HG02840 (cell line): Measurements from ENCODE around the gene OR2L2.
"Not testable (repeated sequence)": the region's sequence is repeated elsewhere in the genome, so short reads cannot be mapped to it uniquely, and the experiment has no call there.

Source experiments
- ATAC-seq: cut with Tn5 transposase; IDR thresholded peaks from one replicate; pipeline ENCODE4 v1.9.1; 2021; ENCODE audit warnings: mild to moderate bottlenecking, moderate library complexity, moderate number of reproducible peaks; ENCODE audit not compliant: unreplicated experiment, low FRiP score

OR2L2 gene, protein sequence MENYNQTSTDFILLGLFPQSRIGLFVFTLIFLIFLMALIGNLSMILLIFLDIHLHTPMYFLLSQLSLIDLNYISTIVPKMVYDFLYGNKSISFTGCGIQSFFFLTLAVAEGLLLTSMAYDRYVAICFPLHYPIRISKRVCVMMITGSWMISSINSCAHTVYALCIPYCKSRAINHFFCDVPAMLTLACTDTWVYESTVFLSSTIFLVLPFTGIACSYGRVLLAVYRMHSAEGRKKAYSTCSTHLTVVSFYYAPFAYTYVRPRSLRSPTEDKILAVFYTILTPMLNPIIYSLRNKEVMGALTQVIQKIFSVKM

DNA sequence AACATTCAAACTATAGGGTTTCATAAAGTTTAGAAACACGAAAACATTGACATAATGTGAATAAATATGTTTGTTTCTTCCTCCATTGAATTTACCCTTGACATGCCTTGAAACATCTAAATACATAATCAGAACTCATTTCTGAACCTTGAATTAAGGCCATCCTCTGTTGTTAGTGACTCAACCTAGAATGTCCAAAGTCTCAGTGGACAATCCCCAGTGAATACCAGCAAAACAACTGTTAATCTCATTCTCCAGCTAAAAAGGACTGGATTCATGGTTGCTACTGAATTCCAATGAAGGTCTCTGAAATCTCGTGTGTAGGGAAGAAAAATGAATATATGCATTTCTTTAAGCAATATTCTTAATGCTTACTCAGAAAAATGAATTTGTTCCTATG lies at the start of gene OR2L2:
Gene OR2L2, plus strand, starts transcription at position 301 of the 400 bp plus-strand sequence. CDS start 8,198 bp downstream, outside the sequence.
- no peak for ATAC-seq

DNA sequence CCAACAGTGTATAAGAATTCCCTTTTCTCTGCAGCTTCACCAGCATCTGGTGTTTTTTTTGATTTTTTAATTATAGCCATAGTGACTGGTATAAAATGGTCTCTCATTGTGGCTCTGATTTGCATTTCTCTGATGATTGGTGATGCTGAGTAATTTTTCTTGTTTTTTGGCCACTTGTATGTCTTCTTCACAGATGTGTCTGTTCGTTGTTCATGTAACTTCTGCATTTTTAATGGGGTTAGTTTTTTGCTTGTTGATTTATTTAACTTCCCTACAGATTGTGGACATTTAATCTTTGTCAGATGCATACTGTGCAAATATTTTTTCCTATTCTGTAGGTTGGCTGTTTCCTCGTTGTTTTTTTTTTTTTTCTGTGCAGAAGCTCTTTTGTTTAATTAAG lies 36.9 kb upstream of the OR2L2 start:
- no peak for ATAC-seq

- no peak for ATAC-seq
These were observed 31.1 kb upstream of the OR2L2 start for GRCh38 chr1:247998811-247999210.

DNA sequence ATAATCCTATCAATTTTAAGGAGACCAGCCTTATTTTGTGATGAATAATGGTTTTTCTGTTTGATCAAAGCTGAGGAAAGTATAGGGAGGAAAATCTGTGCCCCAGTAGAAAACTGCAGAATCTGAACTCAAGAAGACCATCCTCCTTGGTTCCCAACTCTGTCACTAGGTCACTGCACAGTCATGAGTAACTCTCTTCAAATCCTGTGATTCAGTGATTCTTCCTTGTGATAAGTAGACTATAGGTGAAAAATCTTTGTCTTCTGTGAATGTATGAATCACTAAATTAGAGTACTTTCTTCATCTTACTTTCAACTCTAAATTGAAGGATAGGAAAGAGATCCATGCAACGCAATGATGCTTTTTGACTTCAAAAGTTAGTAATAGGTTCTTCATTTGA lies 29.7 kb upstream of the OR2L2 start:
- no peak for ATAC-seq

GRCh38 chr1:248007778-248008177 lies 22.1 kb upstream of the OR2L2 start:
- no peak for ATAC-seq

- ATAC-seq, result no peak
These were observed 20.2 kb upstream of the OR2L2 start for GRCh38 chr1:248009681-248010080.

- ATAC-seq, result no peak
These were observed 16.6 kb upstream of the OR2L2 start, which contains the start of gene OR2L5 for GRCh38 chr1:248013229-248013710. Gene OR2L5, plus strand, starts transcription at chr1:248013660. Its CDS starts 8,288 bp downstream, at chr1:248021948.

GRCh38 chr1:248015803-248016202 lies 14.1 kb upstream of the OR2L2 start:
- ATAC-seq, result no peak

GRCh38 chr1:248045209-248045608 lies 15.3 kb downstream of the OR2L2 start:
- ATAC-seq, result no peak

DNA sequence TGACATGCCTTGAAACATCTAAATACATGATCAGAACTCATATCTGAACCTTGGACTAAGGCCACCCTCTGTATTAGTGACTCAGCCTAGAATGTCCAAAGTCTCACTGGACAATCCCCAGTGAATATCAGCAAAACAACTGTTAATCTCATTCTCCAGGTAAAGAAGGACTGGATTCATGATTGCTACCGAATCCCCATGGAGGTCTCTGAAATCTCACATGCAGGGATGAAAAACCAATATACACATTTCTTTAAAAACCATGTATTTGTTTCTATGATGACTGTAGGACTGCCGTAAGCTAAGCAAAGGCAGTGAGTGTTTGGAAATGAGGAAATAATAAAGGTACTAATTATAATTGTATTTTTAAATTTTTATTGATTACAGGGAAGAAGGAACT lies 16.7 kb downstream of the OR2L2 start, which contains the start of gene OR2L3:
Gene OR2L3, plus strand, starts transcription at position 301 of the 400 bp plus-strand sequence. CDS start 13,846 bp downstream, outside the sequence.
- ATAC-seq, result no peak

- no peak for ATAC-seq
These were observed 17.1 kb downstream of the OR2L2 start for GRCh38 chr1:248047008-248047407.

DNA sequence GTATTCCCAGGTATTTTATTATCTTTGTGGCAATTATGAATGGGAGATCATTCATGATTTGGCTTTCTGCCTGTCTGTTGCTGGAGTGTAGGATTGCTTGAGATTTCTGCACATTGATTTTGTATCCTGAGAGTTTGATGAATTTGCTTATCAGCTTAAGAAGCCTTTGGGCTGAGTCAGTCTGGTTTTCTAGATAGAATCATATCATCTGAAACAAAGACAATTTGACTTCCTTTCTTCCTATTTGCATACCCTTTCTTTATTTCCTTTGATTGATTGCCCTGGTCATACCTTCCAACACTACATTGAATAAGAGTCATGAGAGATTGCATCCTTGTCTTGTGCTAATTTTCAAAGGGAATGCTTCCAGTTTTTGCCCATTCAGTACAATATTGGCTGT lies 24.8 kb downstream of the OR2L2 start:
- no peak for ATAC-seq

DNA sequence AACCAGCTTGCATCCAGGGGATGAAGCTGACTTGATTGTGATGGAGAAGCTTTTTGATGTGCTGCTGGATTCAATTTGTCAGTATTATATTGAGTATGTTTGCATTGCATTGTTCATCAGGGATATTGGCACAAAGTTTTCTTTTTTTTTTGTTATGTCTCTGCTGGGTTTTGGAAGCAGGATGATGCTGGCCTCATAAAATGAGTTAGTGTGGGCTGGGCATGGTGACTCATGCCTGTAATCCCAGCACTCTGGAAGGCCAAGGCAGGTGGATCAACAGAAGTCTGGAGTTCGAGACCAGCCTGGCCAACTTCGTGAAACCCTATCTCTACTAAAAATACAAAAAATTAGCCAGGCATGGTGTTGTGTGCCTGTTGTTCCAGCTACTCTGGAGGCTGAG lies 25.4 kb downstream of the OR2L2 start:
- ATAC-seq, result no peak

GRCh38 chr1:248065071-248065470 lies 35.2 kb downstream of the OR2L2 start:
- no peak for ATAC-seq

GRCh38 chr1:248065604-248066003 lies 35.7 kb downstream of the OR2L2 start:
- no peak for ATAC-seq

- not testable (repeated sequence) for ATAC-seq
These were observed 54.0 kb downstream of the OR2L2 start for GRCh38 chr1:248083864-248084263.
